Measurements from ENCODE around the gene PRR11.

Gene PRR11

GRCh38 chr17:59155439-59156177 is at the start of gene PRR11:
Gene PRR11, plus strand, starts transcription at chr17:59155746. Its CDS starts 14,007 bp downstream, at chr17:59169753.
- in situ Hi-C loops (cut with MboI; ENCODE audit: low pct_unique_long_range_greater_than_20kb, low sequenced_read_pairs, unreplicated experiment): no loop called here
- TF ChIP-seq, protein P1, sequence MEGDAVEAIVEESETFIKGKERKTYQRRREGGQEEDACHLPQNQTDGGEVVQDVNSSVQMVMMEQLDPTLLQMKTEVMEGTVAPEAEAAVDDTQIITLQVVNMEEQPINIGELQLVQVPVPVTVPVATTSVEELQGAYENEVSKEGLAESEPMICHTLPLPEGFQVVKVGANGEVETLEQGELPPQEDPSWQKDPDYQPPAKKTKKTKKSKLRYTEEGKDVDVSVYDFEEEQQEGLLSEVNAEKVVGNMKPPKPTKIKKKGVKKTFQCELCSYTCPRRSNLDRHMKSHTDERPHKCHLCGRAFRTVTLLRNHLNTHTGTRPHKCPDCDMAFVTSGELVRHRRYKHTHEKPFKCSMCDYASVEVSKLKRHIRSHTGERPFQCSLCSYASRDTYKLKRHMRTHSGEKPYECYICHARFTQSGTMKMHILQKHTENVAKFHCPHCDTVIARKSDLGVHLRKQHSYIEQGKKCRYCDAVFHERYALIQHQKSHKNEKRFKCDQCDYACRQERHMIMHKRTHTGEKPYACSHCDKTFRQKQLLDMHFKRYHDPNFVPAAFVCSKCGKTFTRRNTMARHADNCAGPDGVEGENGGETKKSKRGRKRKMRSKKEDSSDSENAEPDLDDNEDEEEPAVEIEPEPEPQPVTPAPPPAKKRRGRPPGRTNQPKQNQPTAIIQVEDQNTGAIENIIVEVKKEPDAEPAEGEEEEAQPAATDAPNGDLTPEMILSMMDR (IDR thresholded peaks at IDR 0.05; ENCODE audit: extremely low read depth, insufficient read depth, missing control alignments): no peak
- DNase-seq (ENCODE audit: low spot score): peak; percentile 87

DNA sequence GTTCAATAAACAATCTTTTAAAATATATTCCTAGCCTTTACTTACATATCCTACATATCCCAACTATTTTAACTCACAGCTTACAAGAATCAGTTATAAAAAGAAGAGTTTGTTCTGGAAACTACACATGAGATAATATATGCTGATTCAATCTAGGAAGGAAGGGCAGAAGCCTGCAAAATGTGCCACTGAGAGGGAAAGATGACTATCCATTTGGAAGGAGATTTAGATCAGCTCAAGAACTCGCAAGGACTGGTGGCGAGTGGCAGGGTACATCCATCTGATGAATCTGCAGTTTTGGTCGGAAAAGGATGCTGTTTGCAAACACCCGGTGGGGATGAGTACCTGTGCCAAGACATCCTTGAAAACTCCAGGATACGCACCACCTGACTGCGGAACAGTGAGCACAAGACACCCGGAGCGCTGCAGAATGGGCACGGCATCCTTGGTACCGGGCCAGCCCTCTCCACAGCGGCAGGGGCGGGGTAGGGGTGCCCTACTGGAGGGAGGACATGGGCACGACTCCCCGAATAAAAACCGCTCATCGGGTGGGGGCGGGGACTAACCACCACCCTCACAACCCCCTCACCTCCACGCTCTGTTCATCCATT is 49.6 kb upstream of the PRR11 start:
- DNase-seq (ENCODE audit: low spot score): no peak
- TF ChIP-seq, protein P1 (IDR thresholded peaks at IDR 0.05; ENCODE audit: extremely low read depth, insufficient read depth, missing control alignments): no peak
- in situ Hi-C loops (cut with MboI; ENCODE audit: low pct_unique_long_range_greater_than_20kb, low sequenced_read_pairs, unreplicated experiment): no loop called here

DNA sequence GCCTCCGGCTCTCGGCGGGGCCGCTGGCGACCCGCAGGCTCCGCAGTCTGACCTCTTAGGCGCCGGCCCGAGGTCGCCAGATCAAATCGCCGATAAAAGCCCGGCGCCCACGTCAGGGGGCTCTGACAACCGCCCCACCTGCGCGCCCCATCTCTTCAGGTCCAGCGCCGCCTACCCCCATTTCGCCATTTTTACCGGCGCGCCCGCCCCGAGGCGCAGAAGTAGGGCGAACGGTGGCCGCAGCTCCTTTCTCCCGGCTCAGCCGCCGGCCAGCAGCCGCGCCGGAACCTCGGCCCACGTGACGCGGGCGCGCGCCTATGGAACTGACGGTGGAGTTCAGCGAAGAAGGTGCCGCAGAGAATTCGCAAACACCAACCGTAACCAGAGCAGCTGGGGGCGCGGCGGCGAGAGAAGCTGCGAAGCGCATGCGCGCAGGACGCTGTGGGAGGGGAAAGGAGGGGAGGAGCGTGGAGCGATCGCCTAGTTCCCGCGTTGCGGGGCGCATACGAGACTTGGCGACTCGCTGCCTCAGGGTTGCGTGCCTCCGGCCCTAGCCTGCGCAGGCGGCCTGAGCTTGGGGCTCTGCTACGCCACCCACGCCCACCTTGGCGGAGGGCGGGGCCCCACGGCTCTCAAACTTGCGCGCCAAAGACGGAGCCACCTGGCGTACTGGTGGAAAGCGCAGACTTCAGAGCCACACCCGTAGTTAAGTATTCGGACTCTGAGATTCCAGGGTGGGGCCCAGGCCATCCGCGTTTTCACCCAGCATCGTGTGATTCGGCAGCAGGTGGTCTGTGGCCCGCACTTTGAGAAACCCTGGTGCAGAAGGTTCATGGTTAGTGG is 48.9 kb upstream of the PRR11 start, which contains the start of gene TRIM37:
TRIM37 (minus strand) TSS at position 418 of the 843 bp plus-strand sequence. CDS start 419 bp downstream, outside the sequence.
- in situ Hi-C loops (cut with MboI; ENCODE audit: low pct_unique_long_range_greater_than_20kb, low sequenced_read_pairs, unreplicated experiment): no loop called here
- TF ChIP-seq, protein P1 (IDR thresholded peaks at IDR 0.05; ENCODE audit: extremely low read depth, insufficient read depth, missing control alignments): peak; percentile 20
- DNase-seq (ENCODE audit: low spot score): peak; percentile 98

DNA sequence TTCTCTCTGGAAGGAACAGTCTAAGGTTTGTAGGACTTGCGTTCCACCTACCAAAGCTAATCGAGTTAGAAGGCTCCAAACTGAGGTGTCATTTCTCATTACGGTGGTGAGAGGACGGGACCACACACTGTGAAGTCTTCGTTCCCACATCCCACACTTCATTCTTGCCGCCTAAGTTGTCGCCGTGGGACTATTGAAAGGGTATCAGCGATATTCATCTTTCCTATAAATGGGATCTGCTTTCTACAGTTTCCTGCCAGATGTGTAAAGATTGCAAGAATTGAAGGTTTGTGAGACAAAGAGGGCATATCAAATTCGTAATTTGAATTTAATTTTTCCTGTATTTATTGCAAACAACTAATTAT is 48.3 kb upstream of the PRR11 start:
- no peak for DNase-seq (ENCODE audit: low spot score)
- in situ Hi-C loops (cut with MboI; ENCODE audit: low pct_unique_long_range_greater_than_20kb, low sequenced_read_pairs, unreplicated experiment): no loop called here
- TF ChIP-seq, protein P1 (IDR thresholded peaks at IDR 0.05; ENCODE audit: extremely low read depth, insufficient read depth, missing control alignments): no peak

GRCh38 chr17:59108400-59109102 is 47.0 kb upstream of the PRR11 start:
- TF ChIP-seq, protein P1 (IDR thresholded peaks at IDR 0.05; ENCODE audit: extremely low read depth, insufficient read depth, missing control alignments): no peak
- in situ Hi-C loops (cut with MboI; ENCODE audit: low pct_unique_long_range_greater_than_20kb, low sequenced_read_pairs, unreplicated experiment): no loop called here
- no peak for DNase-seq (ENCODE audit: low spot score)

DNA sequence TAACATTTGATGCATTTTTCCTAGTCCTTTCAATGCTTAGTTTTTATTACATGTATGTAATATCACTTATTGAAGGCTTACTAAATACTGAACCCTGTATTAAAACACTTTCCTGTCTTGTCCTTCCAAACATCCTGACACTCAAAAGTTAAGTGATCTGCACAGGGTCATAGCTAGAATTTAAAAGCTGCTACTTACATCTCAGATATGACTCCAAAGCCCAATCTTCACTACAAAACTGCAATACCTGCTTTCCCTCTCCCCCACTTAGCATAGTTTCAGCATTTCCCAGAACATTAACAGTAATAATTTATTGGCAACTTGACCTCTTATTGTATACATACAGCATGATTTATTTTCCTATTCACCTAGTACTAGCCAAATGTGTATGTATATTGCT is 44.6 kb upstream of the PRR11 start:
- no peak for DNase-seq (ENCODE audit: low spot score)
- TF ChIP-seq, protein P1 (IDR thresholded peaks at IDR 0.05; ENCODE audit: extremely low read depth, insufficient read depth, missing control alignments): no peak
- in situ Hi-C loops (cut with MboI; ENCODE audit: low pct_unique_long_range_greater_than_20kb, low sequenced_read_pairs, unreplicated experiment): no loop called here

Measured in GM13977 (cell line).